IPS-15b (cell line): Measurements from ENCODE around the gene CHST11.

ENCODE experiments used
- H3K27me3 ChIP-seq: one replicate; pipeline ENCODE4 v1.6.1; 2013; ENCODE audit warnings: low read length; ENCODE audit not compliant: control insufficient read depth, insufficient read depth
- H3K36me3 ChIP-seq: one replicate; pipeline ENCODE4 v1.6.1; 2013; ENCODE audit warnings: low read length; ENCODE audit not compliant: control insufficient read depth, insufficient read depth
- H3K4me1 ChIP-seq: one replicate; pipeline ENCODE4 v1.6.1; 2013; ENCODE audit warnings: mild to moderate bottlenecking, low read length; ENCODE audit not compliant: control insufficient read depth, insufficient read depth
- H3K4me3 ChIP-seq: one replicate; pipeline ENCODE4 v1.5.1; 2013; ENCODE audit warnings: low read depth, low read length
- H3K9ac ChIP-seq: one replicate; pipeline ENCODE4 v1.6.1; 2013; ENCODE audit warnings: low read depth, mild to moderate bottlenecking, low read length
- H3K9me3 ChIP-seq: one replicate; pipeline ENCODE4 v1.6.1; 2013; ENCODE audit warnings: mild to moderate bottlenecking, low read length; ENCODE audit not compliant: control insufficient read depth, insufficient read depth

The CHST11 gene

GRCh38 chr12:104723895-104724294, 267.1 kb downstream of the CHST11 start:
- no peak overlapping the region for H3K9ac ChIP-seq
- no peaks in the 10 kb centered on the region for H3K36me3 ChIP-seq

GRCh38 chr12:104724992-104725585, 268.3 kb downstream of the CHST11 start:
- no peak overlapping the region for H3K9ac ChIP-seq
- no peaks in the 10 kb centered on the region for H3K9me3 ChIP-seq
- no peaks in the 10 kb centered on the region for H3K36me3 ChIP-seq
- no peaks in the 10 kb centered on the region for H3K27me3 ChIP-seq
- no peak overlapping the region for H3K4me3 ChIP-seq
- peaks cover 9% of the 10 kb centered on the region for H3K4me1 ChIP-seq

More at GRCh38 chr12:104723895-104724294, 267.1 kb downstream of the CHST11 start:
- Histone ChIP-seq H3K4me1 (peaks cover 9% of the 10 kb centered on the region), H3K9me3 (no peaks in the 10 kb centered on the region), H3K4me3 (no peak overlapping the region), H3K27me3 (no peaks in the 10 kb centered on the region)

- Histone ChIP-seq H3K4me3 (no peak overlapping the region), H3K27me3 (no peaks in the 10 kb centered on the region), H3K36me3 (no peaks in the 10 kb centered on the region), H3K4me1 (peaks cover 9% of the 10 kb centered on the region), H3K9ac (no peak overlapping the region), H3K9me3 (no peaks in the 10 kb centered on the region)
Measured at GRCh38 chr12:104725610-104726009, 268.9 kb downstream of the CHST11 start.

- Histone ChIP-seq H3K9ac (no peak overlapping the region), H3K36me3 (no peaks in the 10 kb centered on the region), H3K4me3 (no peak overlapping the region), H3K9me3 (no peaks in the 10 kb centered on the region), H3K4me1 (peaks cover 2% of the 10 kb centered on the region), H3K27me3 (no peaks in the 10 kb centered on the region)
Measured at GRCh38 chr12:104727726-104728465, 271.1 kb downstream of the CHST11 start.

GRCh38 chr12:104729091-104729490, 272.3 kb downstream of the CHST11 start:
- Histone ChIP-seq H3K9me3 (no peaks in the 10 kb centered on the region), H3K4me1 (no peaks in the 10 kb centered on the region)

GRCh38 chr12:104729610-104730446, 273.1 kb downstream of the CHST11 start:
- H3K9ac ChIP-seq, result no peak overlapping the region
- H3K27me3 ChIP-seq, result no peaks in the 10 kb centered on the region
- no peaks in the 10 kb centered on the region for H3K4me1 ChIP-seq
- H3K4me3 ChIP-seq, result no peak overlapping the region
- H3K36me3 ChIP-seq, result no peaks in the 10 kb centered on the region
- H3K9me3 ChIP-seq, result no peaks in the 10 kb centered on the region

More at GRCh38 chr12:104729091-104729490, 272.3 kb downstream of the CHST11 start:
- Histone ChIP-seq H3K9ac (no peak overlapping the region), H3K4me3 (no peak overlapping the region), H3K36me3 (no peaks in the 10 kb centered on the region), H3K27me3 (no peaks in the 10 kb centered on the region)

GRCh38 chr12:104730763-104731162, 274.0 kb downstream of the CHST11 start:
- Histone ChIP-seq H3K4me3 (no peak overlapping the region), H3K27me3 (no peaks in the 10 kb centered on the region), H3K9me3 (no peaks in the 10 kb centered on the region), H3K36me3 (no peaks in the 10 kb centered on the region), H3K9ac (no peak overlapping the region), H3K4me1 (no peaks in the 10 kb centered on the region)

- no peak overlapping the region for H3K4me3 ChIP-seq
- no peaks in the 10 kb centered on the region for H3K9me3 ChIP-seq
- H3K36me3 ChIP-seq, result no peaks in the 10 kb centered on the region
- no peaks in the 10 kb centered on the region for H3K27me3 ChIP-seq
- no peaks in the 10 kb centered on the region for H3K4me1 ChIP-seq
- H3K9ac ChIP-seq, result no peak overlapping the region
Measured at GRCh38 chr12:104733717-104734175, 277.0 kb downstream of the CHST11 start.

GRCh38 chr12:104734541-104735095, 277.9 kb downstream of the CHST11 start:
- no peaks in the 10 kb centered on the region for H3K4me1 ChIP-seq
- no peak overlapping the region for H3K9ac ChIP-seq

GRCh38 chr12:104735801-104736200, 279.1 kb downstream of the CHST11 start:
- no peaks in the 10 kb centered on the region for H3K9me3 ChIP-seq
- H3K4me1 ChIP-seq, result no peaks in the 10 kb centered on the region
- H3K27me3 ChIP-seq, result no peaks in the 10 kb centered on the region
- H3K4me3 ChIP-seq, result no peak overlapping the region
- no peak overlapping the region for H3K9ac ChIP-seq
- no peaks in the 10 kb centered on the region for H3K36me3 ChIP-seq

More at GRCh38 chr12:104734541-104735095, 277.9 kb downstream of the CHST11 start:
- H3K9me3 ChIP-seq, result no peaks in the 10 kb centered on the region
- no peak overlapping the region for H3K4me3 ChIP-seq
- H3K36me3 ChIP-seq, result no peaks in the 10 kb centered on the region
- no peaks in the 10 kb centered on the region for H3K27me3 ChIP-seq

- Histone ChIP-seq H3K9me3 (no peaks in the 10 kb centered on the region), H3K4me1 (no peaks in the 10 kb centered on the region), H3K9ac (no peak overlapping the region), H3K4me3 (no peak overlapping the region), H3K36me3 (no peaks in the 10 kb centered on the region), H3K27me3 (no peaks in the 10 kb centered on the region)
Measured at GRCh38 chr12:104736307-104736706, 279.6 kb downstream of the CHST11 start.
